NT2/D1 (cell line): ENCODE results near the gene NRP1.

Experiments
- SUZ12 ChIP-seq: IDR thresholded peaks from 2 replicates; pipeline ENCODE4 v1.6.1; 2011; ENCODE audit not compliant: insufficient read length, insufficient read depth; ENCODE audit errors: extremely low read depth
- YY1 ChIP-seq: IDR thresholded peaks from 2 replicates; pipeline ENCODE4 v1.6.1; 2011; ENCODE audit not compliant: insufficient read length, insufficient read depth
- ZNF274 ChIP-seq: IDR thresholded peaks from 2 replicates; pipeline ENCODE4 v1.6.1; 2011; ENCODE audit warnings: mild to moderate bottlenecking, low read depth, low read length

DNA sequence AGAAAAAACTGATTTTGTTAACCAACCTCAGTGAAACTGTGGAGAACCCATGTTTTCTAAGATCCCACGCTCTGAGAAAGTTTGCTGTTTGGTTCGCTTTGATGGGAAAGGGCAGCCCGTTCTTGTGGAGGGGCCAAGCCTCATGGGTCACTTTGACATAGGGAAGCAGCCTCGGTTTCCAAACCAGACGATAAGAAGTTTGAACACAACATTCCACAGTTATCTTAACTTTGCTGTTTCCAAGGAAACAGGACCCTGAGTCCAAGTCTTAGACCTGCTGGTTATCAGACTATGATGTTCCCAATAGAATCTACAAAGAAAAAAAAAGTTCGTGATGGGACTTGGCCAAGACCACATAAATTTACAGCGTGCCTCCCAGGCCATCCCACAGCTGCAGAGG is 182.3 kb downstream of the NRP1 start:
- no peak for TF ChIP-seq ZNF274
- no peak for TF ChIP-seq YY1
- TF ChIP-seq SUZ12: no peak
